ENCODE results near the gene KLHL2. TPM values are rescaled to one million over a fixed set of nuclear protein-coding genes. Genes with fewer than 3 reads are reported as not detected.

Gene KLHL2
- total RNA-seq, 1 donor from 2014 or later: 24.3 TPM

GRCh38 chr4:165198329-165198728 is 9.0 kb upstream of the KLHL2 start:
- no peak for DNase-seq (ENCODE audit: low spot score)
- Histone ChIP-seq H3K27me3 (no peaks in the 10 kb centered on the region), H3K79me2 (ENCODE audit: low read depth) (no peaks in the 10 kb centered on the region), H3K4me1 (no peaks in the 10 kb centered on the region), H3K9ac (no peak overlapping the region), H3K9me3 (ENCODE audit: low read depth) (no peaks in the 10 kb centered on the region), H3K27ac (no peak overlapping the region), H3K36me3 (no peaks in the 10 kb centered on the region), H3F3A (ENCODE audit: low read depth) (no peaks in the 10 kb centered on the region), H3K4me3 (no peak overlapping the region), H4K20me1 (ENCODE audit: low read depth) (no peaks in the 10 kb centered on the region), H3K4me2 (no peak overlapping the region), H2AFZ (replicated peaks) (no peak overlapping the region)
- Mint-ChIP-seq H3K27me3 (ENCODE audit: insufficient read depth, low read depth) (no peaks in the 10 kb centered on the region), H3K36me3 (no peaks in the 10 kb centered on the region), H3K4me3 (no peak overlapping the region), H3K27ac (no peak overlapping the region), H3K9me3 (no peaks in the 10 kb centered on the region), H3K4me1 (no peaks in the 10 kb centered on the region)
- TF ChIP-seq EZH2phosphoT487 (IDR thresholded peaks at IDR 0.05) (no peak), EZH2 (IDR thresholded peaks at IDR 0.05) (no peak), CTCF (IDR thresholded peaks at IDR 0.05) (no peak)

- H3K4me1 ChIP-seq: no peaks in the 10 kb centered on the region
- TF ChIP-seq EZH2phosphoT487 (IDR thresholded peaks at IDR 0.05) (no peak), EZH2 (IDR thresholded peaks at IDR 0.05) (no peak), CTCF (IDR thresholded peaks at IDR 0.05) (no peak)
- no peak overlapping the region for H3K27ac ChIP-seq
- no peak for DNase-seq (ENCODE audit: low spot score)
- H3K4me3 ChIP-seq: no peak overlapping the region
- no peak overlapping the region for H3K4me2 ChIP-seq
- H4K20me1 ChIP-seq (ENCODE audit: low read depth): no peaks in the 10 kb centered on the region
- H3K36me3 Mint-ChIP-seq: no peaks in the 10 kb centered on the region
- no peaks in the 10 kb centered on the region for H3K9me3 ChIP-seq (ENCODE audit: low read depth)
- H3K79me2 ChIP-seq (ENCODE audit: low read depth): no peaks in the 10 kb centered on the region
- no peaks in the 10 kb centered on the region for H3K27me3 ChIP-seq
- no peaks in the 10 kb centered on the region for H3K36me3 ChIP-seq
- no peak overlapping the region for H3K27ac Mint-ChIP-seq
- H3K4me3 Mint-ChIP-seq: no peak overlapping the region
- H3K9ac ChIP-seq: no peak overlapping the region
- H3F3A ChIP-seq (ENCODE audit: low read depth): no peaks in the 10 kb centered on the region
- no peaks in the 10 kb centered on the region for H3K9me3 Mint-ChIP-seq
- H3K4me1 Mint-ChIP-seq: no peaks in the 10 kb centered on the region
- peaks cover 4% of the 10 kb centered on the region for H3K27me3 Mint-ChIP-seq (ENCODE audit: insufficient read depth, low read depth)
- H2AFZ ChIP-seq (replicated peaks): no peak overlapping the region
Measured at GRCh38 chr4:165199286-165199685, 8.1 kb upstream of the KLHL2 start.

- H3K27ac Mint-ChIP-seq: no peak overlapping the region
- no peak overlapping the region for H3K27ac ChIP-seq
- no peak overlapping the region for H3K9ac ChIP-seq
- no peaks in the 10 kb centered on the region for H3K4me1 ChIP-seq
- H3K27me3 ChIP-seq: no peaks in the 10 kb centered on the region
- no peaks in the 10 kb centered on the region for H4K20me1 ChIP-seq (ENCODE audit: low read depth)
- H3F3A ChIP-seq (ENCODE audit: low read depth): no peaks in the 10 kb centered on the region
- H3K36me3 ChIP-seq: no peaks in the 10 kb centered on the region
- H2AFZ ChIP-seq (replicated peaks): no peak overlapping the region
- DNase-seq (ENCODE audit: low spot score): no peak
- no peak overlapping the region for H3K4me3 Mint-ChIP-seq
- TF ChIP-seq EZH2phosphoT487 (IDR thresholded peaks at IDR 0.05) (no peak), EZH2 (IDR thresholded peaks at IDR 0.05) (no peak), CTCF (IDR thresholded peaks at IDR 0.05) (no peak)
- no peak overlapping the region for H3K4me2 ChIP-seq
- no peaks in the 10 kb centered on the region for H3K9me3 ChIP-seq (ENCODE audit: low read depth)
- no peak overlapping the region for H3K4me3 ChIP-seq
- H3K9me3 Mint-ChIP-seq: no peaks in the 10 kb centered on the region
- no peaks in the 10 kb centered on the region for H3K36me3 Mint-ChIP-seq
- H3K79me2 ChIP-seq (ENCODE audit: low read depth): no peaks in the 10 kb centered on the region
- no peaks in the 10 kb centered on the region for H3K4me1 Mint-ChIP-seq
- peaks cover 4% of the 10 kb centered on the region for H3K27me3 Mint-ChIP-seq (ENCODE audit: insufficient read depth, low read depth)
Measured at GRCh38 chr4:165199722-165200121, 7.6 kb upstream of the KLHL2 start.
